Mucosa of rectum (tissue), 2 donors: ENCODE measurements around the gene KLHL42.
A peak's percentile ranks its signal among the peaks of the same experiment; 100 is the strongest.
"Not testable (repeated sequence)": the region's sequence is repeated elsewhere in the genome, so short reads cannot be mapped to it uniquely, and the experiment has no call there.

Source experiments
- H3K27ac ChIP-seq, 2 donors: one replicate each; pipeline ENCODE4 v1.7.0; 2013; ENCODE audit warnings: inconsistent platforms in 2 of 2, low read depth in 2 of 2, low read length in 2 of 2
- H3K27me3 ChIP-seq, 2 donors: one replicate each; pipeline ENCODE4 v1.7.0; 2013; ENCODE audit warnings: low read length in 2 of 2; ENCODE audit not compliant: control insufficient read depth in 2 of 2, insufficient read depth in 2 of 2
- H3K36me3 ChIP-seq, 2 donors: one replicate each; pipeline ENCODE4 v1.7.0; 2013; ENCODE audit warnings: low read length in 2 of 2; ENCODE audit not compliant: control insufficient read depth in 2 of 2, insufficient read depth in 2 of 2
- H3K4me1 ChIP-seq, 2 donors: one replicate each; pipeline ENCODE4 v1.7.0; 2013; ENCODE audit warnings: low read length in 2 of 2, mild to moderate bottlenecking in 1 of 2; ENCODE audit not compliant: control insufficient read depth in 2 of 2, insufficient read depth in 2 of 2
- H3K4me3 ChIP-seq, 2 donors: one replicate each; pipeline ENCODE4 v1.7.0; 2013; ENCODE audit warnings: low read length in 2 of 2
- H3K9ac ChIP-seq, 2 donors: one replicate each; pipeline ENCODE4 v1.7.0; 2013; ENCODE audit warnings: low read length in 2 of 2, low read depth in 1 of 2, mild to moderate bottlenecking in 1 of 2
- H3K9me3 ChIP-seq, 2 donors: one replicate each; pipeline ENCODE4 v1.7.0; 2013; ENCODE audit warnings: low read length in 2 of 2; ENCODE audit not compliant: control insufficient read depth in 2 of 2
- donor health status: healthy.
- donor health status: Normal muscosa, but diverticular disease.

Gene KLHL42, protein sequence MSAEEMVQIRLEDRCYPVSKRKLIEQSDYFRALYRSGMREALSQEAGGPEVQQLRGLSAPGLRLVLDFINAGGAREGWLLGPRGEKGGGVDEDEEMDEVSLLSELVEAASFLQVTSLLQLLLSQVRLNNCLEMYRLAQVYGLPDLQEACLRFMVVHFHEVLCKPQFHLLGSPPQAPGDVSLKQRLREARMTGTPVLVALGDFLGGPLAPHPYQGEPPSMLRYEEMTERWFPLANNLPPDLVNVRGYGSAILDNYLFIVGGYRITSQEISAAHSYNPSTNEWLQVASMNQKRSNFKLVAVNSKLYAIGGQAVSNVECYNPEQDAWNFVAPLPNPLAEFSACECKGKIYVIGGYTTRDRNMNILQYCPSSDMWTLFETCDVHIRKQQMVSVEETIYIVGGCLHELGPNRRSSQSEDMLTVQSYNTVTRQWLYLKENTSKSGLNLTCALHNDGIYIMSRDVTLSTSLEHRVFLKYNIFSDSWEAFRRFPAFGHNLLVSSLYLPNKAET

DNA sequence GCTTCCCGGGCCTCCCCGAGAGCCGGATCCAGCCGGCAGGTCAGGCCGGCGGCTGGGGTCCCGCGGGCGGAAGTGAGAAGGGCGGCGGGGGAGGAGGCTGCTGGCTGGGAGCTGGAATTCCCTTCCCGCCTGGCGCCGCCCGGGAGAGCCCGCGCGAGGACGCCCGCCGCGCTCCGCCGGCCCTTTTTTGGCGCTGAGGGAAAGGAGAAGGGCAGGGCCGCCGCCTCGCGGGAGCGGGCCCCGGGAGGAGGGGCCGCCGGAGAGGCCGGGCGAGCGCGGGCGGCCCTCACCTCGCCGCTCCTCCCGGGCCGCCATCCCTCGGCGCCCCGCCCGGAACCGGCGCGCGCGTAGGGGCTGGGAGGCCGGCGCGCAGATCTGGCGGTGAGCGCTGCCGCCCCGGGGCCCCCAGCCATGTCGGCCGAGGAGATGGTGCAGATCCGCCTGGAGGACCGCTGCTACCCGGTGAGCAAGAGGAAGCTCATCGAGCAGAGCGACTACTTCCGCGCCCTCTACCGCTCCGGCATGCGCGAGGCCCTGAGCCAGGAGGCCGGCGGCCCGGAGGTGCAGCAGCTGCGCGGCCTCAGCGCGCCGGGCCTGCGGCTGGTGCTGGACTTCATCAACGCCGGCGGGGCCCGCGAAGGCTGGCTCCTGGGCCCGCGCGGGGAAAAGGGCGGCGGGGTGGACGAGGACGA, at the start of gene KLHL42, which contains the start of gene MANSC4:
Gene KLHL42 (plus strand): TSS at position 314 of the 692 bp plus-strand sequence. CDS start 98 bp downstream, at position 412.
Gene MANSC4 (minus strand): TSS at position 317 of the 692 bp plus-strand sequence. CDS start 8,960 bp downstream, outside the sequence.
- H3K4me1 ChIP-seq: peaks cover 8 to 11% of the 10 kb centered on the region in 2 donors
- H3K36me3 ChIP-seq: peaks cover 0 to 3% of the 10 kb centered on the region in 2 donors
- no peaks in the 10 kb centered on the region for H3K27me3 ChIP-seq
- H3K9ac ChIP-seq: peak within 1 kb of the TSS; percentile 79 to 84
- H3K9me3 ChIP-seq: no peaks in the 10 kb centered on the region
- H3K4me3 ChIP-seq: peak within 1 kb of the TSS; percentile 81
- peak within 1 kb of the TSS; percentile 81 to 83 for H3K27ac ChIP-seq

DNA sequence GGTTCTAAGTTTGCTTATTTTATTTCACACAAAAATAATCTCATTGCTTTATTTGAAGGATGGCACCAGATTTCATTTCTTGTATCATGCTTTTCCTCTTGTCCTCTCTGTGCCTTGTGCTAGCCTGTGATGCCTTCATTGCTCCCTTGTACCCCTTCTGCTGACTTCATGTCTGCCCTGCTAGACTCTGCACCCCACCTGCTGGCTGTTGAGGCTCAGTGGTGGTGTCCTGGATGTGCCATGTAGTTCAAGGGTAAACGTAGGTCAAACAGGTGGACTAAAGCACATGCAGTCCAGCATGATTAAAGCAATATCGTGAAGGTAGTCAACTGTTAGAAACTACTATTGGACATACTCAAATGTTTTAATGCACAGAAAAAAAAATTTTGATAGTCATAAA, 47.8 kb upstream of the KLHL42 start:
- H3K9me3 ChIP-seq: no peaks in the 10 kb centered on the region
- H3K27me3 ChIP-seq: no peaks in the 10 kb centered on the region
- H3K4me3 ChIP-seq: no peak overlapping the region
- H3K4me1 ChIP-seq: peaks cover 0 to 4% of the 10 kb centered on the region in 2 donors
- H3K27ac ChIP-seq: no peak overlapping the region
- no peak overlapping the region for H3K9ac ChIP-seq
- peaks cover 14 to 28% of the 10 kb centered on the region in 2 donors for H3K36me3 ChIP-seq

DNA sequence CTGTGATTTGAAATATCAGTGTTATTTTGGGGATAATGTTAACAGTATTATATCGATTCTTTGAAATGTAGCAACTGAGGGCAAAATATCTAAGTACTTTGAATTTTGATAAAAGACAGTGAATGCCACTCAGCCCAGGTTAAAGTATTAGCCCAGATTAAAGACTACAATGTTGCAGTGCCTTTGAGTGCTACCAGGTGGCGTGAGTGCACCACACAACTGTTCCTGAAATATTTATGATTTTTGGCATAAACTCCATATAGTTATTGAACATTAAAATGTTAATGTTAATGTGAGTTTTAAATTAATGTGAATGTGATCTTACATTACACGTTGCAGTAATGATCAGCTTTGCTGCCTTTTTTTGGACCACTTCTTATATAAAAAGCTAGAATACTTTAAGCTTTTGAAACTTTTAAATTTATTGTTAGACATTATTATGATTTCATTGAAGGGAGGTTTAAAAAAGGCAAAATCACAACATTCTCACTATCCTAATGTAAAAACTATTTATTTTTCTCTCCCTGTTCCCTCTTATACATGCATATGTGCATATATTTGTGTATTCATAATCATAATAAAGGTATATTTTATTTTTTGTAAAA, 46.9 kb upstream of the KLHL42 start:
- Histone ChIP-seq H3K9me3 (no peaks in the 10 kb centered on the region), H3K27me3 (no peaks in the 10 kb centered on the region), H3K9ac (no peak overlapping the region), H3K4me1 (peaks cover 0 to 4% of the 10 kb centered on the region in 2 donors), H3K36me3 (peaks cover 17 to 32% of the 10 kb centered on the region in 2 donors), H3K4me3 (no peak overlapping the region), H3K27ac (no peak overlapping the region)

DNA sequence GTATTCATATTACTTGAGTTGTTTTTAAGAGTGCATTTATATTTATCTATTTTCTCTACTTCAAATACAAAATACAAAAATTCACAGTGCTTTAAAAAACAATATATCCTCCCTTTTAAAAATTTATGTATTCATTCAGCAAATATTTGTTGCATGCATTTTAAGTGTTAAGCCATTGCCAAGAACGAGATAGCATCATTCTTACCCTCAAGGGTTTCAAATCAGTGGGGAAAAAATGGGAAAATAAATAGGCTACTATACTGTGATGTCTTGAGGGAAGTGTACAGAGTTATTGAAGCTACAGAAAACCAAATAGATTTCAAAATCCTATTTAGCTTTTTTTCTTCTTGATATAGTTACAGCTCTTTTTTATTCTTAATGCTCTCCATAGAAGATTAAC, 46.2 kb upstream of the KLHL42 start:
- no peak overlapping the region for H3K27ac ChIP-seq
- no peak overlapping the region for H3K9ac ChIP-seq
- peaks cover 20 to 32% of the 10 kb centered on the region in 2 donors for H3K36me3 ChIP-seq
- H3K4me1 ChIP-seq: peaks cover 0 to 1% of the 10 kb centered on the region in 2 donors
- no peaks in the 10 kb centered on the region for H3K9me3 ChIP-seq
- no peaks in the 10 kb centered on the region for H3K27me3 ChIP-seq
- no peak overlapping the region for H3K4me3 ChIP-seq

DNA sequence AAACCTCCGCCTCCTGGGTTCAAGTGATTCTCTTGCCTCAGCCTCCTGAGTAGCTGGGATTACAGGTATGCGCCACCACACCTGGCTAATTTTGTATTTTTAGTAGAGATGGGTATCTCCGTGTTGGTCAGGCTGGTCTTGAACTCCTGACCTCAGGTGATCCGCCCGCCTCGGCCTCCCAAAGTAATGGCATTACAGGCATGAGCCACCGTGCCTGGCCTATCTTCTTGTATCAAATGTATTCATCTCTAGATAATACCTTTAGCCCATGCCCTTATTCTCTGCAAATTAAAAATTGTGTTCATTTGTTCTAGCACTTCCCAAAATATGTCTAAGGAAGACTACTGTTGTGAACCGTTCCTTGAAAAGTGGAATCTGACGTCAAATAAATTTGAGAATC, 45.7 kb upstream of the KLHL42 start:
- not testable (repeated sequence) for H3K27me3 ChIP-seq, H3K4me3 ChIP-seq, H3K9me3 ChIP-seq, H3K4me1 ChIP-seq, H3K9ac ChIP-seq, H3K27ac ChIP-seq
- peaks cover 20 to 32% of the 10 kb centered on the region in 2 donors for H3K36me3 ChIP-seq

DNA sequence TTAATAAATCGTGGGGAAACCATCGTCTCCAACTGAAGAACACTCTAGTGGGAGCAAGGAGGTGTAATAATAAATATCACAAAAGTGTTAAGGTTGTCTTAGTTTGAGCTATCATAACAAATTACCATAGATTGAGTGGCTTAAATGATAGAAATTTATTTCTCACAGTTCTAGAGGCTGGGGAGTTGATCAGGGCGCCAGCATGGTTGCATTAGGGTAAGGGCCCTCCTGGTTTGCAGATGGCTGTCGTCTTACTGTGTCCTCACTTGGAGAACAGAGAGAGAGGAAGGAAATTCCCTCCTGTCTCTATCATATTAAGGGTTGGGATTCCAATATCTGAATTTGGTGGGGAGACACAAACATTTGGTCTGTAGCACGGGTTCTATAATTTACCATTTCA, 36.4 kb upstream of the KLHL42 start:
- Histone ChIP-seq H3K9me3 (no peaks in the 10 kb centered on the region), H3K4me1 (peaks cover 0 to 10% of the 10 kb centered on the region in 2 donors), H3K27ac (no peak overlapping the region), H3K4me3 (no peak overlapping the region), H3K36me3 (peaks cover 6 to 20% of the 10 kb centered on the region in 2 donors), H3K27me3 (no peaks in the 10 kb centered on the region), H3K9ac (no peak overlapping the region)

DNA sequence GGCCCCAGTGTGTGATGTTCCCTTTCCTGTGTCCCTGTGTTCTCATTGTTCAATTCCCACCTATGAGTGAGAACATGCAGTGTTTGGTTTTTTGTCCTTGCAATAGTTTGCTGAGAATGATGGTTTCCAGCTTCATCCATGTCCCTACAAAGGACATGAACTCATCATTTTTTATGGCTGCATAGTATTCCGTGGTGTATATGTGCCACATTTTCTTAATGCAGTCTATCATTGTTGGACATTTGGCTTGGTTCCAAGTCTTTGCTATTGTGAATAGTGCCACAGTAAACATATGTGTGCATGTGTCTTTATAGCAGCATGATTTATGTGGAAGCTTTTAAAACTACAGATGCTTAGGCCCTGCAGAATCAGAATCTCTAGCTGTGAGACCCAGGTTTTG, 34.3 kb upstream of the KLHL42 start:
- H3K27me3 ChIP-seq, H3K27ac ChIP-seq: not testable (repeated sequence)
- peaks cover 6 to 11% of the 10 kb centered on the region in 2 donors for H3K36me3 ChIP-seq

DNA sequence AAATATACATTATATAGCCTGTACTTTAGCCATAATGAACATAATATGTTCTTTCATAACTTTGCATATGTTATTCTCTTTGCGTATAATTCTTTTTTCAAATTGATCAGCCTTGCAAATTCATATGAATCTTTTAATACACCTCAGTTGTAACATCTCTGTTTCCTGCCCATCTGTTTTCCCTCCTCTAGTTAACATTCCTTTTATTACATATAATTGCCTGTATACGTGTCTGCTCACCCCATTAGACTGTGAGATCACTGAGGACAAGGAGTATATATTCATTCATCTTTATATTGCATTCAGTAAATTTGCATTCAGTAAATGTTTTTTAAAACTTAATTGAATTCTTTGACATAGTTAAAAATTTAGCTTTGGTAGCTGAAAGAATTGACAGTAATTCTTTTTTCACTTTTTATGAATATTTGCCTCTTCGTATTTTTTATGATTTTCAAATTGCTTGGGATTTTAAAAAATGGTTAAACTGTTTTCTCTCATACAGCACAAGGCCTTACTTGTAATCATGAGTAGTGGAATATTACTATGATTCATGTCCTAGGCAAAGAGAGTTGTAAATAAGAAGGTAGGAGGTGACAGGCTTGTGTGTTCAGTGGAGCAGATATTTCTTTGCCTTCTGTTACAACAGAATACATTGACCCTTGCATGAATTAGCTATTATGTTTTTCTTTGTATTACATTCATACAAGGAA, 32.8 kb upstream of the KLHL42 start:
- H3K9ac ChIP-seq: no peak overlapping the region
- peak overlapping the region; percentile 16 to 62 for H3K27ac ChIP-seq
- no peak overlapping the region for H3K4me3 ChIP-seq

More for the DNA sequence above, 34.3 kb upstream of the KLHL42 start:
- not testable (repeated sequence) for H3K4me1 ChIP-seq, H3K4me3 ChIP-seq, H3K9me3 ChIP-seq, H3K9ac ChIP-seq

DNA sequence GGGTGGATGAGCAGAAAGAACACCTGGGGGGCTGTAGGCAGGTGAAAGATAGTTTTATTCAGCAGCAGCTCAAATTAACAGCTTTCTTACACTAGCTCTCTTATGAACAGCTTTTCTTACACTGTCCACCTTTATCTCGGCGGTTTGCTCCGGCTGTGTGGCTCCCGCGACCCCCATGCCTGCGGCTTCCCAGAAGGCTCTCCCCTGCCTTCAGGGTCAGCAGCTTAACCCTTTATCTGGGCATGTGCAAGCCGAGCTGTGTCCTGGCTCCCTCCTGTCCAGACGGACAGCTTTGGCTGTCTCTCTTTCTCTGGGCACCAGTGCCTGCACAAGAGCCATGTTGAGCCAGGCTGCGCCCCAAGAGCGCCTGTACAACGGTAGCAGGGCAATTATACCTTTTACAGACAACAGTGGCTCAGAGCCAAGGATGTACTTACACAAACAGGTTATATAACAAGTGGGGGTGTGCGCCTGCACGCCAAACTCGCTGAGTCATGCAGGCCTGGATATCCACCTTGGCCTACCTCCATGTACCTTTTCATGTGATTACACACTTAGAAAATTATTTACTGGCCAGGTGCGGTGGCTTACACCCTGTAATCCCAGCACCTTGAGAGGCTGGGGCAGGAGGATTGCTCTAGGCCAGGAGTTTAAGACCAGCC, 28.5 kb upstream of the KLHL42 start:
- no peak overlapping the region for H3K4me3 ChIP-seq
- H3K9ac ChIP-seq: no peak overlapping the region
- H3K36me3 ChIP-seq: peaks cover 0 to 8% of the 10 kb centered on the region in 2 donors
- H3K27ac ChIP-seq: peak overlapping the region; percentile 53 to 67
- H3K9me3 ChIP-seq: no peaks in the 10 kb centered on the region
- H3K27me3 ChIP-seq: no peaks in the 10 kb centered on the region
- H3K4me1 ChIP-seq: peaks cover 0 to 17% of the 10 kb centered on the region in 2 donors

More for the DNA sequence above, 32.8 kb upstream of the KLHL42 start:
- Histone ChIP-seq H3K36me3 (peaks cover 4 to 6% of the 10 kb centered on the region in 2 donors), H3K4me1 (peaks cover 0 to 14% of the 10 kb centered on the region in 2 donors), H3K27me3 (no peaks in the 10 kb centered on the region), H3K9me3 (no peaks in the 10 kb centered on the region)
